SU-DHL-6 (cell line): Measurements from ENCODE around the gene NPDC1.

Experiments used
- H2AFZ ChIP-seq: fragments of 200-600 bp; sonication (generic); 2 replicates; pipeline ENCODE4 v1.6.1; 2014; ENCODE audit warnings: low read depth, mild to moderate bottlenecking, moderate library complexity, mixed read lengths, antibody characterized with exemption, low read length; ENCODE audit not compliant: severe bottlenecking
- H3F3A ChIP-seq: fragments of 200-600 bp; shearing (Covaris generic); 2 replicates; pipeline ENCODE4 v1.6.0; 2016; ENCODE audit warnings: antibody characterized with exemption, mild to moderate bottlenecking; ENCODE audit not compliant: insufficient read depth
- H3K27ac ChIP-seq: fragments of 200-600 bp; sonication (generic); 2 replicates; pipeline ENCODE4 v1.5.1; 2016; ENCODE audit warnings: low read depth, mild to moderate bottlenecking, low read length, moderate library complexity, mixed read lengths
- H3K27me3 ChIP-seq: fragments of 200-600 bp; sonication (generic), shearing (Covaris generic); 2 replicates; pipeline ENCODE4 v1.6.0; 2014; ENCODE audit warnings: mild to moderate bottlenecking, low read length
- H3K36me3 ChIP-seq: fragments of 200-600 bp; sonication (generic); 2 replicates; pipeline ENCODE4 v1.6.1; 2014; ENCODE audit warnings: mild to moderate bottlenecking, low read length, mixed read lengths
- H3K4me2 ChIP-seq: fragments of 300-600, 200-600 bp; shearing (Covaris generic), sonication (generic); 2 replicates; pipeline ENCODE4 v1.6.0; 2014; ENCODE audit warnings: low read length, low read depth, mild to moderate bottlenecking; ENCODE audit not compliant: poor library complexity, severe bottlenecking
- H3K4me3 ChIP-seq: fragments of 200-600 bp; sonication (generic); 2 replicates; pipeline ENCODE4 v1.5.1; 2014; ENCODE audit warnings: antibody characterized with exemption, low read length, mild to moderate bottlenecking, mixed read lengths; ENCODE audit not compliant: insufficient read depth, poor library complexity, severe bottlenecking
- H3K79me2 ChIP-seq: fragments of 200-600 bp; sonication (generic); 2 replicates; pipeline ENCODE4 v1.6.1; 2014; ENCODE audit warnings: mild to moderate bottlenecking, low read length, moderate library complexity; ENCODE audit not compliant: insufficient read depth
- H3K9ac ChIP-seq: fragments of 200-600 bp; sonication (generic); 2 replicates; pipeline ENCODE4 v1.7.0; 2014; ENCODE audit warnings: mild to moderate bottlenecking, low read length
- H3K9me2 ChIP-seq: fragments of 200-600 bp; sonication (generic); replicated peaks from 2 replicates; pipeline ENCODE4 v1.6.1; 2014; ENCODE audit warnings: low read length; ENCODE audit not compliant: insufficient read depth
- H3K9me3 ChIP-seq: fragments of 200-600 bp; sonication (generic); 2 replicates; pipeline ENCODE4 v1.6.1; 2014; ENCODE audit warnings: low read length, mixed read lengths; ENCODE audit not compliant: insufficient read depth
- H4K20me1 ChIP-seq: fragments of 200-600 bp; sonication (generic); 2 replicates; pipeline ENCODE4 v1.6.1; 2014; ENCODE audit warnings: low read depth, mild to moderate bottlenecking, antibody characterized with exemption, low read length, moderate library complexity, mixed read lengths
- CTCF ChIP-seq: fragments of 200-600 bp; sonication (generic); IDR thresholded peaks from one replicate; pipeline ENCODE4 v1.5.1; 2017; ENCODE audit warnings: antibody characterized with exemption, mild to moderate bottlenecking, low read length, moderate library complexity; ENCODE audit not compliant: insufficient read depth, poor library complexity, severe bottlenecking
- EZH2phosphoT487 ChIP-seq: fragments of 200-600 bp; sonication (generic), shearing (Covaris generic); conservative IDR thresholded peaks from 2 replicates; pipeline ENCODE4 v1.6.1; 2018; ENCODE audit warnings: mild to moderate bottlenecking, antibody characterized with exemption, low read length, moderate library complexity, mixed read lengths

Gene NPDC1

GRCh38 chr9:137056739-137057415 lies 10.9 kb upstream of the NPDC1 start:
- no peaks in the 10 kb centered on the region for H3K36me3 ChIP-seq
- no peak overlapping the region for H3K27ac ChIP-seq
- H3K4me2 ChIP-seq = no peak overlapping the region
- no peaks in the 10 kb centered on the region for H3K9me3 ChIP-seq
- H3K9me2 ChIP-seq = no peaks in the 10 kb centered on the region
- H3K9ac ChIP-seq = no peak overlapping the region
- no peak overlapping the region for H3K4me3 ChIP-seq
- 0 out of 2 replicates have a peak, but pooled peaks cover under 1% of the 10 kb centered on the region for H3F3A ChIP-seq
- no peaks in the 10 kb centered on the region for H4K20me1 ChIP-seq
- no peak for TF ChIP-seq EZH2phosphoT487
- no peak for TF ChIP-seq CTCF
- no peak overlapping the region for H2AFZ ChIP-seq
- no peaks in the 10 kb centered on the region for H3K27me3 ChIP-seq
- H3K79me2 ChIP-seq = no peaks in the 10 kb centered on the region

GRCh38 chr9:137055385-137056364 lies 9.7 kb upstream of the NPDC1 start:
- no peak for TF ChIP-seq EZH2phosphoT487
- TF ChIP-seq CTCF = no peak
- Histone ChIP-seq H4K20me1 (no peaks in the 10 kb centered on the region), H3K9ac (no peak overlapping the region), H3K36me3 (no peaks in the 10 kb centered on the region), H3K4me3 (no peak overlapping the region), H3F3A (no peaks in the 10 kb centered on the region), H3K9me2 (no peaks in the 10 kb centered on the region), H3K4me2 (no peak overlapping the region), H3K27me3 (no peaks in the 10 kb centered on the region), H3K9me3 (no peaks in the 10 kb centered on the region), H3K79me2 (no peaks in the 10 kb centered on the region), H3K27ac (no peak overlapping the region), H2AFZ (no peak overlapping the region)

GRCh38 chr9:137054932-137055384 lies 9.0 kb upstream of the NPDC1 start:
- no peaks in the 10 kb centered on the region for H3K9me3 ChIP-seq
- no peak overlapping the region for H3K4me3 ChIP-seq
- H3K79me2 ChIP-seq = no peaks in the 10 kb centered on the region
- H3K27me3 ChIP-seq = no peaks in the 10 kb centered on the region
- no peaks in the 10 kb centered on the region for H4K20me1 ChIP-seq
- H2AFZ ChIP-seq = no peak overlapping the region
- H3F3A ChIP-seq = no peaks in the 10 kb centered on the region
- H3K9ac ChIP-seq = no peak overlapping the region
- TF ChIP-seq EZH2phosphoT487 (no peak), CTCF (no peak)
- H3K36me3 ChIP-seq = no peaks in the 10 kb centered on the region
- no peak overlapping the region for H3K4me2 ChIP-seq
- no peaks in the 10 kb centered on the region for H3K9me2 ChIP-seq
- H3K27ac ChIP-seq = no peak overlapping the region
